Measurements from ENCODE around the gene ZCWPW2. TPM values are rescaled to one million over a fixed set of nuclear protein-coding genes. Genes with fewer than 3 reads are reported as not detected.

ZCWPW2 gene
- total and polyA plus RNA-seq, 7 donors, result 0.25 to 6.4 (median 1.3) TPM; not detected in 1

DNA sequence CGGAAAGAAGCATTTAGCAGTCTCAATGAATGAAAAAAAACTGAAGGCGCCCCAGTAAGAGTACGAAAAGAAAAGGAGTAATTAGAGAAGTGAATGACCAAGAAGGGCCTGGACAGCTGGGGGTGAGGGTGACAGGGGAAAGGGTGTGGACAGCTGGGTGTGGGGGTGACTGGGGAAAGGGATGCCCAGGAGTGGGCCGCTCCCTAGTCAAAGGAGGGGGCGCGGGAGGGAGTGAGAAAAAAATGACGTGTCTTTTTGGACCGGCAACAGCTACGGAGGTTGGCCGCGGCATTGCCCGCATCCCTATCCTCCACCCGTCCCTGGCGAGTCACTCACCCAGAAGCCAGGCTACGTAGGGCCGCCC is 274 bp upstream of the ZCWPW2 start:
- 1 to 2% methylated on average over 16 of the region's 16 CpGs for WGBS, 2 donors
- peaks cover 0 to 56% (median 25%) of the 10 kb centered on the region in 4 donors for H3K4me1 ChIP-seq
- peak in 1 of 2 donors; percentile 27 for TF ChIP-seq POLR2A (IDR thresholded peaks at IDR 0.05)
- TF ChIP-seq, protein P1, sequence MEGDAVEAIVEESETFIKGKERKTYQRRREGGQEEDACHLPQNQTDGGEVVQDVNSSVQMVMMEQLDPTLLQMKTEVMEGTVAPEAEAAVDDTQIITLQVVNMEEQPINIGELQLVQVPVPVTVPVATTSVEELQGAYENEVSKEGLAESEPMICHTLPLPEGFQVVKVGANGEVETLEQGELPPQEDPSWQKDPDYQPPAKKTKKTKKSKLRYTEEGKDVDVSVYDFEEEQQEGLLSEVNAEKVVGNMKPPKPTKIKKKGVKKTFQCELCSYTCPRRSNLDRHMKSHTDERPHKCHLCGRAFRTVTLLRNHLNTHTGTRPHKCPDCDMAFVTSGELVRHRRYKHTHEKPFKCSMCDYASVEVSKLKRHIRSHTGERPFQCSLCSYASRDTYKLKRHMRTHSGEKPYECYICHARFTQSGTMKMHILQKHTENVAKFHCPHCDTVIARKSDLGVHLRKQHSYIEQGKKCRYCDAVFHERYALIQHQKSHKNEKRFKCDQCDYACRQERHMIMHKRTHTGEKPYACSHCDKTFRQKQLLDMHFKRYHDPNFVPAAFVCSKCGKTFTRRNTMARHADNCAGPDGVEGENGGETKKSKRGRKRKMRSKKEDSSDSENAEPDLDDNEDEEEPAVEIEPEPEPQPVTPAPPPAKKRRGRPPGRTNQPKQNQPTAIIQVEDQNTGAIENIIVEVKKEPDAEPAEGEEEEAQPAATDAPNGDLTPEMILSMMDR (IDR thresholded peaks at IDR 0.05), result no peak
- no peak for TF ChIP-seq EP300 (IDR thresholded peaks at IDR 0.05)
- TF ChIP-seq POLR2AphosphoS5 (IDR thresholded peaks at IDR 0.05), result peak in 1 of 4 donors; percentile 55

GRCh38 chr3:28349469-28350000 is 1.0 kb downstream of the ZCWPW2 start:
- Histone ChIP-seq H3K4me3 (peak overlapping the region; percentile 60 to 88 (median 77)), H3K27ac (peak overlapping the region; percentile 95 to 99 (median 98)), H3K9me3 (peaks cover 0 to 6% (median 3%) of the 10 kb centered on the region in 4 donors), H3K27me3 (no peaks in the 10 kb centered on the region), H3K4me1 (peaks cover 0 to 45% (median 25%) of the 10 kb centered on the region in 4 donors), H3K36me3 (peaks cover 0 to 9% (median 0%) of the 10 kb centered on the region in 4 donors)
- intact Hi-C loops (cut with DNase I), result loop anchor here (5.0 kb wide), 1 partner anchor 107 kb away; the partner anchor contains the start of gene CMC1
- WGBS, 2 donors, result 10 to 32% methylated on average over 13 of the region's 13 CpGs
- no peak for DNase-seq
- TF ChIP-seq POLR2AphosphoS5 (IDR thresholded peaks at IDR 0.05), result no peak
- TF ChIP-seq POLR2A (IDR thresholded peaks at IDR 0.05), result no peak
- TF ChIP-seq EP300 (IDR thresholded peaks at IDR 0.05), result no peak
- TF ChIP-seq, protein P1 (IDR thresholded peaks at IDR 0.05), result no peak

More for the DNA sequence above, 274 bp upstream of the ZCWPW2 start:
- Histone ChIP-seq H3K27me3 (no peaks in the 10 kb centered on the region), H3K27ac (peak overlapping the region; percentile 95 to 99 (median 98)), H3K36me3 (peaks cover 0 to under 1% (median 0%) of the 10 kb centered on the region in 4 donors), H3K4me3 (peak overlapping the region; percentile 60 to 88 (median 77)), H3K9me3 (peaks cover 0 to 3% (median under 1%) of the 10 kb centered on the region in 4 donors)
- DNase-seq, result no peak
- intact Hi-C loops (cut with DNase I), result loop anchor here (5.0 kb wide), 1 partner anchor 106 kb away; the partner anchor contains the start of gene CMC1

- no peak for DNase-seq
- no peaks in the 10 kb centered on the region for H3K36me3 ChIP-seq
- H3K27ac ChIP-seq, result no peak overlapping the region
- WGBS, 2 donors, result 89% methylated on average over 4 of the region's 4 CpGs
- no peaks in the 10 kb centered on the region for H3K27me3 ChIP-seq
- TF ChIP-seq, protein P1 (IDR thresholded peaks at IDR 0.05), result no peak
- no peak for TF ChIP-seq EP300 (IDR thresholded peaks at IDR 0.05)
- TF ChIP-seq POLR2AphosphoS5 (IDR thresholded peaks at IDR 0.05), result no peak
- no peak for TF ChIP-seq POLR2A (IDR thresholded peaks at IDR 0.05)
- intact Hi-C loops (cut with DNase I), result no loop called here
- H3K4me1 ChIP-seq, result no peaks in the 10 kb centered on the region
- H3K4me3 ChIP-seq, result no peak overlapping the region
- no peaks in the 10 kb centered on the region for H3K9me3 ChIP-seq
Measured at GRCh38 chr3:28376424-28376823, 27.9 kb downstream of the ZCWPW2 start.

DNA sequence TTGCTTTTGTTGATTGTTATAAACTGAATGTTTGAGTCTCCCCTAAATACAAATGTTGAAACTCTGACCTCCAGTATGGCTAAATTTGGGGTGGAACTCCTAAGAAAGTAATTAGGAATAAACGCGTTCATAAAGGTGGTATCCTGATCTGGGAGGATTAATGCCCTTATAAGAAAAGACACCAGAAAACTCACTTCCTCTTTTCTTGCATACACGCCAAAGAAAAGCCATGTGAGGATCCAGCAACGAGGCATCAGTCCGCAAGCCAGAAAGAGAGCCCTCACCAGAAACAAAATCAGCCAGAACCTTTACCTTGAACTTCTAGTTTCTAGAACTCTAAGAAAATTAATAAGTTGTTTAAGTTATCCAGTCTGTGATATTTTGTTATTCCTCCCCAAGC is 37.5 kb downstream of the ZCWPW2 start:
- peaks cover 0 to 2% (median 0%) of the 10 kb centered on the region in 4 donors for H3K9me3 ChIP-seq
- 94 to 95% methylated on average over 5 of the region's 5 CpGs for WGBS, 2 donors

More for the DNA sequence above, 37.5 kb downstream of the ZCWPW2 start:
- H3K27me3 ChIP-seq, result no peaks in the 10 kb centered on the region
- H3K27ac ChIP-seq, result no peak overlapping the region
- DNase-seq, result no peak
- no peaks in the 10 kb centered on the region for H3K36me3 ChIP-seq
- TF ChIP-seq, protein P1 (IDR thresholded peaks at IDR 0.05), result no peak
- TF ChIP-seq POLR2A (IDR thresholded peaks at IDR 0.05) (no peak), POLR2AphosphoS5 (IDR thresholded peaks at IDR 0.05) (no peak), EP300 (IDR thresholded peaks at IDR 0.05) (no peak)
- H3K4me3 ChIP-seq, result no peak overlapping the region
- intact Hi-C loops (cut with DNase I), result no loop called here
- H3K4me1 ChIP-seq, result no peaks in the 10 kb centered on the region
